NCI-H128 (cell line): ENCODE data around the gene TNIK.
"Not testable (repeated sequence)": the region's sequence is repeated elsewhere in the genome, so short reads cannot be mapped to it uniquely, and the experiment has no call there.

Experiments used
- DNase-seq: peaks from one replicate; lab custom pipeline; 2025; ENCODE audit not compliant: unreplicated experiment; lab: John Stamatoyannopoulos, UW

The TNIK gene

DNA sequence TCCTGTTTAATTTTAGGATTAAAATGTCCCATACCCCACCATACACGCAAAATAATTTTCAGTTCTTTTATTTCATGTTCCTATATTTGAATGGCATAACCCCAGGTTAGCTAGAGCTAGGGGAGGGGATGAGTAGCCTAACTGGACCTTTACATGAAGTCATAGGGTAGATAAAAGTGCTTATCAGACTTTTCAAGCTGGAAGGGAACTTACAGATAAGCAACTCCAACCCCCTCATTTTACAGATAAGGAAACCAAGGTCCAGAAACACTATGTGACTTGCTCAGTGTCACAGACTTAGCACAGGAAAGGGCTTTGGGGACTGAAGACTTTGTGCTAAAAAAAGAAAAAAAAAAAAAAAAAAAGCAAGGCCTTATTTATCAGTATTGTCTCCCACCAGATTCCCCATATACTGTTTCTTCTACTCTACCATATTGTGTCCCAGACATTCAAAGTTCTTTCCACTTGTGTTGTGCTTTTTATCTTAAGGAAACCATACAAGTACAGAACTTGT lies 10.6 kb upstream of the TNIK start:
- DNase-seq, result no peak

GRCh38 chr3:171469376-171469775 lies 9.2 kb upstream of the TNIK start:
- DNase-seq, result no peak

DNA sequence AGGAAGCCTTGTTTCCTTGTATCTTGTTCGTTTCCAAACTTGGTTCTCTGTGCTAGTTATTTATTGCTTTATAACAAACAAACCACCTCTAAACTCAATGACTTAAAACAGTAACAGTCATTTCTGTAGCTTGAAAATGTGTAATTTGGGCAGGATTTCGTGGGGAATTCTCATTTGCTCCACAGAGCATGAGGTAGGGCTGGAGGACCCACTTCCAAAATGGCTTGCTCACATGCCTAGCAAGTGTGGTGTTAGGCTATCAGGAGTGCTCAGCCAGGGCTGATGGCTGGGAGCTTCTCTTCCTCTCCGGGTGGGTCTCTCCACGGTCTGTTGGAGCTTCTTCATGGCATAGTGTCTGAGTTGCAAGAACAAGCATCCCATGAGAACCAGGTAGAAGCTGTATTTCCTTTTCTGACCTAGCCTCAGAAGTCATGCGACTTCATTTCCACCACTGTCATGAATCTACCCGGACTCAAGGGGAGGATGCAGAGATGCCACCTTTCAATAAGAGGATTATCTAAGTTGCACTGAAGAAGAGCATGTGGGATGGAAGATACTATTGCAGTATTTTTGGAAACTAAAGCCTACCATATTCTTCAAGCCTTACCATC lies 8.2 kb upstream of the TNIK start:
- DNase-seq, result no peak

DNA sequence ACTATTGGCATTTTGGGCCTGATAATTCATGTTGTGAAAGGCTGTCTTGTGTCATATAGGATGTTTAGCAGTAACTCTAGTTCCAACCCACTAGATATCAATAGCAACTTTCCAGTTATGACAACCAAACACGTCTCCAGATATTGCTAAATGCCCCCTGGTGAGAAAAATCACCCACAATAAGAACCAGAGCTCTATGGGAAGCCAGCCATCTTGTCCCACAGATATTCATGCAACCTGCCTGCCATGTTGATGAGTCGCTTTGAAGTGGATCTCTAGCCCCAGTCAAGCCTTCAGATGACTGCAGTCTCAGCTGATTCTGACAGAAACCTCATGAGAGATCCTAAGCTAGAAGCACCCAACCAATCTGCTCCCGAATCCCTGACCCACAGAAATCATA lies 5.6 kb upstream of the TNIK start:
- no peak for DNase-seq

DNA sequence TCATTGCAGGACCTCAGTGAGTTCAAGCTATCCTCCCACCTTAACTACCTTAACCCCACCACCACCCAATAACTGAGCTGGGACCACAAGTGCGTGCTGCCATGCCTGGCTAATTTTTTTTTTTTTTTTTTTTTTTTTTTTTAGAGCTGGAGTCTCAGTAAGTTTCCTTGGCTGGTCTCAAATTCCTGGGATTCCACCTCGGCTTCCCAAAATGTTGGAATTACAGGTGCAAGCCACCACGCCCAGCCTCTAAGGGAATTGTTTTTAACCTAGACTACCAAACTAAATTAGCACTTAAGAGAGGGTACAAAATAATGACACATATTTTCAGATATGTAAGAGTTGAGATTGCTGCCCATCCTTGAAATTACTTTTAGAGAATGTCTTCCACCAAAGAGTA lies 4.3 kb upstream of the TNIK start:
- DNase-seq, result no peak

GRCh38 chr3:171462224-171462623 lies 2.0 kb upstream of the TNIK start:
- DNase-seq, result no peak

DNA sequence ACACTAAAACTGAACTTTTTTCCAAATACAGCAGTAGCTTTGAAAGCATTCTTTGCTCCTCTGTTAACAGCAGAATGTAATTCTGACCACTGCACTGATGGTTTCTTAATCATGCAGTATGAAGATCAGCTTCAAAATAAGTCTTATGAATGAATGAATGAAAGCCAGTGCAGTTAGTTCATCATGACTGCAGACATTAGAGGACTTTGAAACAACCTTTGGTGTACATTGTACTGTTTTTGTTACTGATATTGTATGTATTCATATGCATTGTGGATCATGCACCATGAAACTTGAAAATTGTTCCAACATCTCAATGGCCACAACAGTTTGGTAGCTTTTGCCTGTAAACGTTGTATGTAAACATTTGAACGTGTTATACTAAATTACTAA lies 1.3 kb upstream of the TNIK start:
- no peak for DNase-seq

DNA sequence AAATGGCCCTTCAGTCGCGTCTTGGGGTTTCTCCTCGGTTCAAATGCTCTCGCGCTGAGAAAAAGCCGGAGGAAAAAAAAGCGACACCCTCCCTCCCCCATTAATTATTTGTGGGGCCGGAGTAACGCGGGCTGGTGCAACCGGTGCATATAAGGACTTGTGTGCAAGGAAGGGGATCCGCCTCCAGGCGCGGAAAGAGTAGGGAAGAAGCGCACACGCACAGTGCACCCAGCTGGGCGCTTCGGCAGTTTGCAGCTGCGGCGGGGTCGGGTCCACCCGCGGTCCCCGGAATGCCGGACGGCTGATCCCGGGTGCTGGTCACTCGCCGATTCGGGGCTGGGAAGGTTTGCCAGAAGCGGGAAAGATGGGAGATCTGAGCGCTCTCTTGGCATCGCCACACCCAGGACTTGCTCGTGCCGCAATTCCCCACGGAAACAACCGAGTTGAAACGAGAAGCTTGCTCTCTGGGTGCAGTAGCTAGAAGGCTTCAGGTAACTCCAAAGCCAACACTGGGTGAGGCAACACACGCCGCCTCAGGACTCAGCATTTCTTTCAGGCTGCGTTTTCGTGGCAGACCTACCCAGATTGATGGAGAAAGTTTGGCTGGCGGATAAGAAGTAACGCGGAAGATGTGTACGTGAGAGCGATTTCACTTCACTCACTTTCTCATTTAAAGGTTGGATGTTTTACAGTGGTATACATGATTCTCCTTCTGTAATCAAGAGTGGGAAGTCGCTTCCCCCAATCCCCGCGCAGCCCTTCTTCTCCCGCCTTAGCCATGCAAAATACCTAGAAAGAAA lies 720 bp upstream of the TNIK start:
- peak; percentile 68 for DNase-seq

DNA sequence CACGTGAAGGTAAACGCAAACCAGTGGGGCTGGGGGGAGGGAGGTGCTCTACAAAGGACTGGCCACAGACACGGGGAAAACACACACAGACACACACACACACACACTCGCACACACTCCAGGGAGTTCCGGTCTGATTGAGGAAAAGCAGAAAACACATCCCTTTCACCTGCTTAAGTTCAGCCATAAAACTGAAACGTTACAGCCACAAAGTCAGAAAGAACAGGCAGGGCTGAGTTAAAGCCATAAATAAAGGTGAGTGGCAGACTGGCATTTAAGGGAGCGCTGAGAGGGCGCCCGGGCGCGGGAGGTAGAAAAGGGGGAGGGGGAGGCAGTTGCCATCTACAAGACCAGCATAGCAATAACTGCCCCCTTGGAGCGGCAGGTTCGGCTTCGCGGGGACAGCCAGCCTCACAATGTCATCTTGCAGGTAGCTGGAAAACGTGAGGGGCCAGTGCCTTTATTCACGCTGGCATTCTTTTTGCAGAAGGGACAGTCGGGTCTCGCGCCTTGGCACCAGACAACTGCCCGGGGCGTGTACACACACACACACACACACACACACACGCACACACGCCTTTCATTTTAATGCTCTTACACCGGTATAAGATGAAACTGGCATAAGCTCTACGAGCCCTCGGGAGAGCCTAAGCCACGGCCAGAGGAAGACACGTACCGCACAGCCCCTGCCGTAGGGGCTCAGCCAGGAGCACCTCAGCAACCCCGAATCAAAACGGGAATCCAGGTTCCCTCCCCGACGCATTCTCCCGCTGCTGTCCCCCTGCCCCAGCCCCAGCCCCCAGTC lies 866 bp downstream of the TNIK start:
- DNase-seq, result peak; percentile 38

DNA sequence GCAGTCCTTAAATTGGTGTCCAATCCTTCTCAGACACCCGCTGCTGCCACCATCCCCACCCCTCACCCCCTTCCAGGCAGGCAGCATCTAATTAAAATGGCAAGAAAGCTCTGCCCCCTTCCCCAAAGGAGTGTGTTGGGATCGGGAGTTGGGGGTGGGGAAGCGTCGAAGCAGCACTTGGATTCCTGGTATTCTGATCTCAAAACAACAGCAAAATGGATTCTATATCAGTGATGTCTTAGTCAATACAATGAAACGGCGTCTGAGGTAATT lies 1.4 kb downstream of the TNIK start:
- no peak for DNase-seq

DNA sequence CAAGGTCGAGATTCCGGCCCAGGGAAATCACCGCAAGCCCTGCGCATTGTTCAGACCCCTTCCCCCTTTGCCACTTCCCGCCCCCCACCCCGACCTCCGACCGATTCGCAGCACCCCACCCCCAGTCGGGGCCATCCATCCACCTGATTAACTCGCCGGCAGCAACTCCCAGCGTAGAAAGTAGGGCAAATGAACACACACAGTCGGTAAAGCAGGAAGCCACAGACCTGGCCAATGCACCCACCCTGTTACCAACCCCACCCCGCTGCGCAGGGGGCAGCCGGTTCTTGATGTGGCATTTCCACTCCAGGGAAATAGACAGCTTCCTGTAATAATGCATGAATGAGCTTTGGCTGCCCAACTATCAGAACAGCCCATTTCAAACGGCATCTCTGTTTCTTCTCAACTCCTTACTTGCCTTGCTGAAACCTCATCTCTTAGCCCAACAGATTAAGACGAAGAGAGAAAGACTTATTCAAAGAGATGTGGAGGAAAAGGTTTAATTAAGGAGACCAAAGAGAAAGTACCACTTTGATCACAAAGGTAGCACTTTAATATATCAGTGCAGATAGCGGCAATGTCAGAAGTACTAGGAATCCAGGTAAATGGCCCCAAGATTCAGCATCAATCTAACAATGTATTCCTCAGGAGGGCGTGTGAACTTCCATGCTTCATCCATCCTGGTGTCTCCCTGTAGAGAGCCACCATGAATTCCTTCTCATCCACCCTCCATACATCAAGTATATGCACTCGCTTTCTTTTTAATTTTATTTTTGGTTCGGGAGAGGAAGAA lies 1.9 kb downstream of the TNIK start:
- no peak for DNase-seq

DNA sequence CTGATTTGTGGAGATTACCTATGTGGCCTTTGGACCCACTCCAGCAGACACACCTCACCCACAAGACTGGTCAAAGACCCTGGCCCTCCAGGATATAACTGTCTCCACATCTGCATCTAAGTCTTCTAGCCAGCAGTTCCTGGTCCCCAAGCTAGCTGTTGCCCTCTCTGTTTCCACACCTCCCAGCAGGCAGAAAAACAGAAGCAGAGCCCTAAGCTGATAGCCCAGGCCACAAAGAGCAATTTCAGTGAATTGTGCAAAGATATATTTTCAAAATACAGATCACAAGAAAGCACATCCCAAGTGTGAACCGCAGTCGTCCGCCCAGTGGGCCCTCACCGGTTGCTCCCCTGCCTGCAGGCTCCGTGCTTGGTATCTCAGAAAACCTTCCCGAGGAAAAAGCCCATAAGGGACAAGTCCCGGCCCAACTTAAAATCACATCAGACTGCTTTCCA lies 2.6 kb downstream of the TNIK start:
- DNase-seq, result no peak

DNA sequence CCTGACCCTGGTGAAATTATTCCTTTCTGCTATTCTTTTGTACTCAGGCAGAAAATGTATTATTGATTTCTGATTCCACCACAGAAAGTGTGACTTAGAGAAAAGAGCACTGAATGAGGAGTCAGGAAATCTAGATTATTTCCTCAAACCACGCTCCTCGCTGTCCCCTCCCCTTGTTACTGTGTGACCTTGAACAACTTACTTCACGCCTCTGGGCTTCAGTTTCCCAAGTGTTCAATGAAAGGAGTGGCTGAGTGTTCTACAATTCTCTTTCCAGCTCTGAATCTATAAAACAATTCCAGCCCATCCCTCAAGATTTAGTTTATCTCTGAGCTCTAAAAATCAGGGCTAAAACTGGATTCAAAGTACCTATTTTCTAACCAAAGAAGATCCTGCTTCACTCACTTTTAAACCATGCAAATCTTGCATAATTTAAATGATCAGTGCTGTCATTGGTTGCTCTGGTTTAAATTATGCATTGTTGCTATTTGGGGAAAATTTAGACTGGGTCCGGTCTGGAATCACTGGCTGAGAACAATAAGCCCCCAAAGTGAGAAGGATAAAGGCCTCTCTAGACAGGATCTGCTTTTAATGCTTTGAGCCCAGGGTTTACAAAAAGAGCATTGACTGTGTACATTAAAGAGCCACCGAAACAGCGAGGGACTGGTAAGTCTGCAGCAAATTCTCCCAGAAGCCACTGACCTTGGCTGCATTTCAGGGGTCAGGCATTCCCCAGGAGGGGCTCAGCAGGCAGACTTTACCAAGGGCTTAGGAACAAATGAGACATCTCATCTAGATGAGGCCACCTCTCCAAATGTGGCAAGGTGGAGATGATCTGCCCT lies 3.2 kb downstream of the TNIK start:
- DNase-seq, result no peak

DNA sequence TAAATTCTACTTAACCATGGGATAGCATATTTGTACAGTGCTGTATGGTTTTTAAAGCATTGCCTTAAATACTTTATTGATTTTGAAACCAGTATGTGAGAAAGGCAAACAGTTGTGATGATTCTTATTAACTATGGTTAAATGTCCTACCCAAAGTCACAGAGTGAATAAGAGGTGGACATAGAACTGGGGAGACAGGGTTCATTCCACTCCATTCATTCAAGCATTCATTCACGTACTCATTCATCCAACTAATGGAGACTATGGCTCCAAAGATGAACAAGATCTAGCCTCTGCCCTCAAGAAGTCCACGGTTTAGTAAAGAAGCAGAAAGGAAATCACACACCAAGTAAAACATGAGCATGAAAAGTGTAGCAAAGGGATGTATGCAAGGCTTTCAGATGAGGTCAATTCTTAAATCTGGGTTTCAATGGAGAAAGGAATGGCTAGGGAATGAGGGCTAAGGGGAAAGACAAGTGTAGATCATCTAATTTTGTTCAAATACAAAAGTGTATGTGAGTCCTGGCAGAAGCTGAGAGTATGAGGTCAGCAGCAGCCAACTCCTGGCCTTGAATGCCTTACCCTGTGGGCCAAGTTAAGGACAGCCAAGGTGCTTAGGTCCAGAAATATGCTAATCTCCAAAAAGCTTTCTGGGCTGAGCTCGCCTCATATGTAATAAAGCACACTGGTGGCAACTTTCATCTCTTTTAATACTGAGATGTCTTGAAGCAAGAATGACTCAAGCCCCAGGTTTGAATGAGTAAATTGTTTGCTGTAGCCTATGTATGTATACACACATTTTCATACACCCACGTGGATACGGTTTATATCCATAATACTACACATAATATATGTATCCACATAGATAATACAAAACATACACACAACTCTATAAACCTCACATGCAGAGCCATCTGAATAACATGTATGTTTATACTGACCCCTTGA lies 4.3 kb downstream of the TNIK start:
- no peak for DNase-seq

DNA sequence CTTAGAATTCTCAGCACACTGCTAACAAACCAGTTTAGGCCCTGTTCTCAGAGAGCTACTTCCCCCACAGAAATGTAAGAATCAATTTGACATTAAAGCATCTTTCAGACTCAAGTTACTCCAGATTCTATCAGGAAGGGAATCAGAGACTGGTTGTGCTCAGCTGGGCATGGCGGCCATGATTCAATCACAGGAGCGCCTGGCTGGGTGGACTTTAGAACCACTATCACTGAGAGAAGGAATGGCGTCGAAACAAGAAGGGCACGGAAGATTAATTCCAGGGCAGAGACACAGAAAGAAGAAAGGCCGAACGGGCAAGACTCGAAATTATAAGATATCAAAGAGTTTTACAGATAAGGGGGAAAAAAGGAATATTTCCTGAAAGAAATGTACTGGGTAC lies 6.2 kb downstream of the TNIK start:
- DNase-seq, result no peak

GRCh38 chr3:171453180-171453886 lies 6.9 kb downstream of the TNIK start:
- DNase-seq, result no peak

DNA sequence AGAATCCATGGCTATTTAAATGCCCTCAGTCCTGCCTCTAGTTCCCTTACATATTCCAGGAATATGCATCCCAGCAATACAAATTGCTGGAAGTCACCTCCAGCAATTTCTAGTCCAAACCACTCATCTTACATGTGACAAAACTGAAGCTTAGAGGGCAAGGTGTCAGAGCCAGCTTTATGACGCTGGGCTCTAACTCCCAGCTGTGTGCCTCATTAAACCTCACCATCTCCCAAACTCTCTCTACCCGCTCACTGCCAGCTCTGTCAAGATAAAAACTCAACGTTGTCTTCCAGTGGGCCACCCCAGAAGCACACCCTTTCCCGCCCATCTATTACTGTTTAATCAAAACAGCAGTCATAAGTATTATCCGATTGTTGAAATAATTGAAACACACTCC lies 7.9 kb downstream of the TNIK start:
- no peak for DNase-seq

DNA sequence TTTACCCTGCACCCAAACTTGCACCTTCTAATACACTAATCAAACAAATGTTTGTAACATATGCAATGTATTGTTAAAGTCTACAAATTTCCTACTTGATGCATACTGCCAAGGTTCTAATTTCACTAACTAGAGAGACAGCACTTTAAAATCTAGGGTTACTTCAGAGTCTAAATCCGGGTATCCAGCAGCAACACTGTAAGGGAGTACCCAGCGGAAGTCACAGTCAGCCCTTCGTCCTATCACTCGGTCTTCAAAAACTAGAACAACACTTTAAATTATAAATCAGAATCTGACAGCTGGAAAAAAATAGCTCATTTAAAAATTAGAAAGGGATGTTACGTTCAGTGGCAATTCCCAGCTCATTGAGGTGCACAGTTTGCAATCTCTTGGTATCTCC lies 8.3 kb downstream of the TNIK start:
- DNase-seq, result no peak

- DNase-seq, result not testable (repeated sequence)
These were observed 12.7 kb downstream of the TNIK start for GRCh38 chr3:171447579-171447891.
